Activated CD4-positive, alpha-beta T cell treated with anti-CD3 and anti-CD28 coated beads for 1 hour (primary cell): ENCODE measurements around the gene ITGB3.
"Not testable (repeated sequence)": the region's sequence is repeated elsewhere in the genome, so short reads cannot be mapped to it uniquely, and the experiment has no call there.

ENCODE experiments used
- DNase-seq: peaks from one replicate; pipeline ENCODE4 v3.0.0-alpha.2; 2020

ITGB3 gene

DNA sequence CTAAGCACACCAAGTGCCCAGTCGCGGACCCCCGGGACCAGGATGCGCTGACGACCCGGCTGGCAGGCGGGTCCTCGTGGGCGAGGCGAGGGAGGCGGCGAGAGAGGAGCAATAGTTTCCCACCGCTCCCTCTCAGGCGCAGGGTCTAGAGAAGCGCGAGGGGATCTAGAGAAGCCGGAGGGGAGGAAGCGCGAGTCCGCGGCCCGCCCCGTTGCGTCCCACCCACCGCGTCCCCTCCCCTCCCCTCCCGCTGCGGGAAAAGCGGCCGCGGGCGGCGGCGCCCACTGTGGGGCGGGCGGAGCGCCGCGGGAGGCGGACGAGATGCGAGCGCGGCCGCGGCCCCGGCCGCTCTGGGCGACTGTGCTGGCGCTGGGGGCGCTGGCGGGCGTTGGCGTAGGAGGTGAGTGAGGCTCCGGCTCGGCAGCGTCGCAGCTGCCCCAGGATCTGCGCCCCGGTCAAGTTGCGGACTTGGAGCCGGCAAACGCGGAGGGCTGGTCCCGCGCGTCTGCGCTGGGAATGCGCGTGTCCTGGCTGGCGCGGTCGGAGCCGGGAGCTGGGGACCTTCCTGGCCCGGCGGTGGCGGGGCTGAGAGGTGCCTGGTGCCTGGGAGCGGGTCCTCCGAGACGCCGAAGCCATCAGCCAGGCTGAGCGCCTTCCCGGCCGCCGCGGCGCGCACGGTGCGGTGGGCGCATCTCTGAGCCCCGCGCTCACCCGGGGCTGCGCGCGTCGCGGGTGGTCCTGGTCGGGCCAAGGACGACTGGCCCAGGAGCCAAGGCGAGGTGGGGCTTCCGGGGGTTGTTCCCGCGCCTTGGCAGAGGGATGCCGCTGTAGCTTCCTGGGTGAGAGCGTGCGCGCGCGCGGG lies at the start of gene ITGB3:
TSS of gene ITGB3 (plus strand) at position 287 of the 862 bp plus-strand sequence. CDS start at position 322, 35 bp downstream.
- DNase-seq: peak; percentile 46

DNA sequence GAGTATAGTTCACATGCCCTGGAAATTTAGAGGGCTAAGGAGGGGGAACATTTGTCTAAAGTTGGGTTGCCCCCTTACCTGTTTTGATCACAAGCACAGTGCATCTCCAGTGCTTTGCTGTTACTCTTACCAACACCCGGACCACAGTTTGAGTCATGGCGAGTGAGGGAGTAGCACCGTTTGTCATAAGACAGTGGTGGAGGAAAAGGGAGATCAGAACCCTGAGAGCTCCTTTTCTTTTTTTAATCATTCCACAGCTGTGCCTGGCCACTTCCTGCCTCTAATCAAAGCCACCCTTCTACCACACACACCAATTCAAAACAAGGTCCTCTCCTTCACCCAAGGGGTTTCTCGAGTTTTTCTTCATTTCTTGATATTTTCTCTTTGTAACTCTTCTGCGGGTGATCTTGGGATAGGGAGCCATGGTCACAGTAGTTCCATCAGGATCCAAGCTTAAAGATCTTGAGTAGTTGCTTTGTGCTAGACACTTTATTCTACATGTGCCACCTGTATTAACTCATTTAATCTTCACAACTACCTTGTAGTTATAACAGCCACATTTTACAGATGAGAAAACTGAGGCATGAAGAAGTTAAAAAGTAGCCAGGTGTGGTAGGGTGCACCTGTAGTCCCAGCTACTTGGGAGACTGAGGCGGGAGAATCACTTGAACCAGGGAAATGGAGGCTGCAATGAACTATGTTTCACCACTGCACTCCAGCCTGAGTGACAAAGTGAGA lies 49.5 kb upstream of the ITGB3 start:
- DNase-seq: peak; percentile 28

DNA sequence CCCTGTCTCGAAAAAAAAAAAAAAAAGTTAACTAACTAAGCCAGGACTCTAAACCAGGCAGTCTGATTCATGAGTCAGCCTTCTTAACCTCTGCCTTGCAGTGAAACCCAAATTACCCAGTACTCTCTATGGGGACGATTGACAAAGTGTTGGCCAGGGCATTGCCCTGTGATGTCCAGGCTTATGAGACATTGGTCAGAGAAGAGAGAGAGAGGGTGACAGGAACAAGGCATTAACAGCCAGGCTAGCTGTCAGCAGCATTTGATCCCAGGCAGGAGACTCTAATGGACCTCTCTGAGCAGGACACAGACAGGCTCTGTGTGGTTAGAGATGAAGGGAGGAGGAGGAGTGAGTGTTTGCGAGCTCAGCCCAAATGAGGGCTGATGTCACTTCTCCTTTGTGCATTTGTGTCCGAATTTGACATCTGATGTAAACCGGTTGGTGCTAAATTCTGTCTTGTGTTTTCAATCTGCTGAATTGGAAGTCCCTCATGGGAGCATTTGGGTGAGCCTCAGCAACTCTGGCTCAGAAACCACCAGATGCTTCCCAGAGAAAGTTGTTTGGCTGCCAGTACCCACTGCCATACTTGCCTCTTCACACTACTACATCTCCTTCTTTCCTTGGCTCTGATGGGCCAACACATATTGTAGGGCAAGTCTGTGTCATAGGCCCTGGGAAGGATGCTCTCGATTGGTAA lies 48.8 kb upstream of the ITGB3 start:
- DNase-seq: no peak

DNA sequence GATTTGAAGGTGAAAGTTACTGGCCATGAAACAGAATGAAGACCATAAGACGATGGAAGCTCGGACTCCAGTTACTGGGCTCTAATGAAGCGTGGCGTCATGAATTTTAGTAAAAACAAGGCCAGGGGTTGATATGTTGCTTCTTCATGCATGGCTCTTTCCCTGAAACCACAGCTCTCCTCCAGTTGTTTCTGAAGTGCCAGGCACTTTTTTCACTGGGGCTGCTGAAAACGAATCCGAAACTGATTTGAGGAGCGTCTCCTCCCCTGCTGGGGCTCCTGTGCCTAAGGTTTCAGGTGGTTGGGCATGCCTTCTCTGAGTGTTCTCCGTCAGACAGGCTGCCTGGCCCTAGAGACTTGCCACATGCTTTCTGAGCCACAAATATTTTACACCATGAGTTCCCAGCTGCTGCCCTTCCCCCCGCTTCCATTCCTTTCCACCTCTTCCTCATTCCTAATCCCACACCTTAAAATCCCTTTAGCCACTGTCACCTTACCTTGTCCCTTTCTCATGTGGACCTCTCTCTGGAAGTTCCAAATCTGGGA lies 48.1 kb upstream of the ITGB3 start:
- DNase-seq: peak; percentile 54

DNA sequence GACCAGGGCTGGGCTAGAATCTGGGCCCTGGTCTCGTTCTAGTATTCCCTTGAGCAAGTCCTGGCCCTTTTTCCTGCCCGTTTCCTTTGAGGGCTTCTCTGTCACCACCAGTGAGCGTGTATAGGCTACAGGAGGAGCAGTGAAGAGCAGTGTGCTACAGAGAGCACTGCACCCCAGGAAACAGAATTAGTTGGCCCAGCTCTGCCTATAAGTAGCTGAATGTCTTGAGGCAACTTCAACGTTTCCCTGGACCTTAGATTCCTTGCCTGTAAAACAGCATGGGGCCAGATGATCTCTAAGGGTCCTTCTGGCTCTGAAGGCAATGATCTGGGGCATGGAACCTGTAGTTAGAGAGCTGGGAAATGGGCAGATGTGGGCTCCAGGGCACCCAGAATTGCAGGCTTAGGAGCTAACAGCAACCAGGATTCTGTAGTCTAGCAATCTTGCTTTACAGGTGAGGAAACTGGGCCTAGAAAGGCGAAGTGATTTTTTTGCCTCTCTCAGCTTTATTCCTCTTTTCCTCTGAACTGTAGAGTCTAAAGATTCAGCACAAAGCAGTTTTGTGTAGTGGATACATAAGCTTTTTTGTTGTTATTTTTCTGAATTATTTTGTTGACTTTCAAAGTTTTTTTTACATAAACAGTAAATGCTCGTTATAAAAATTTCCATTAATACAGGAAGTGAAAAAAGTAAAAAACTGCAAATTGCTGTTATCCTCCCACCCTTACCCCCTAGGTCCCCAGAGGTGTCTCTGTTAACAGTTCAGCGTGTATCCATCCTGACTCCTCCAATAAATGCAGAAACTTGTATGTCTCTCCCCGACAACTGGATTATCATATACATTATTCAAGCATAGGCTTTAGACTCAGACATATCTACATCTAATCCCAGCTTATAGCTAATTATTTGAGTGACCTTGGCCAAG lies 46.2 kb upstream of the ITGB3 start:
- no peak for DNase-seq

DNA sequence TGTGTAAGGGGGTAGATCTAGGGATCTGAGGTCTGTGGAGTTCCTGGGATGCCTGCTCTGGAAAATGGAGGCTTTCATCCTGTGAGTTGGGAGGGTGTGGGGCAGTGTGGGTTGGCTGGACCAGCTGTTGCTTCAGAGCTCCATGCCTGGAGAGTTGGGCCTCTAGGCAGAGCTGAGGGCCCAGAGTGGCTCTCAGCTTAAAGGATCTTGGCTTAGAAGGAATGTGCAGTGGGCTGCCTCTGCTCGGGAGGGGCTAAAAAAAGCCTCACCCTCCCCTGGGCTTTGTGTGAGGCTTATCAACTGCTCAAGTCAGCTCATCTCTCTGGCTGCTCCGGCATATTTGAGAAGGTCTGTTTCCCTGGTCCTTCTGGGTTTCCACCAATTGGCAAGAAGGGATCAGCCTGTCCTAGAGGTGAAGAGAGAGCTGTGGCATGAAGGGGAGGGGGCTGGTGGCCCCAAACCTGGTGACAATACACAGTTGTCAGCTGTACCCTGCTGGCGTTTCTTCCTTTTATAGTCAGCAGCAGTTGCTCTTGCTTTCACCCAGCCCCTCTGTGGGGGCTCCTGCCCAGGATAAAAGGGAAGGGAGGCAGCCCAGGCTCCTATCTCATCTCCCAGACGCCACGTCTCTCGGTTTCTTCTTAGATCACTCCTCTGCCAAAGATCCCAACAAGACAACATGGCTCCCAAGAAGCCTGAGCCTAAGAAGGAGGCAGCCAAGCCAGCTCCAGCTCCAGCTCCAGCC lies 44.7 kb upstream of the ITGB3 start, which contains the start of gene MYL4:
TSS of gene MYL4 (plus strand) at position 605 of the 745 bp plus-strand sequence. CDS start at position 680, 75 bp downstream.
- DNase-seq: no peak

DNA sequence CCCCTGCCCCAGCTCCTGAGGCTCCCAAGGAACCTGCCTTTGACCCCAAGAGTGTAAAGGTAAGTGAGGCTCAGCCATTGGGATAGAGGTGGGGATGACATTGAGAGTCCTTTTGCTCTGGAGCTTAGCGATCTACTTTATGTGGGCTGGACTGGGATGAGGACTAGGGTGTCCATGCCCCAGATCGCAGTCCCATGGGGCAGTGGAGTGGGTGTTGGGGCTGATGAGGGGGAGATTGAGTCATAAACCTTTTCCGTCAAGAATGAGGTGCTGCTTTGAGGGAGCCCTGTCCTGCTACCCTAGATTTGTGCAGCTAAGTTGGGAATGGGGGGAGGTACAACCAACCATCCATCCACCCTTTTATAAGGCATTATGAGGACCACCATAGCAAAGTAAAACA lies 44.1 kb upstream of the ITGB3 start:
- no peak for DNase-seq

DNA sequence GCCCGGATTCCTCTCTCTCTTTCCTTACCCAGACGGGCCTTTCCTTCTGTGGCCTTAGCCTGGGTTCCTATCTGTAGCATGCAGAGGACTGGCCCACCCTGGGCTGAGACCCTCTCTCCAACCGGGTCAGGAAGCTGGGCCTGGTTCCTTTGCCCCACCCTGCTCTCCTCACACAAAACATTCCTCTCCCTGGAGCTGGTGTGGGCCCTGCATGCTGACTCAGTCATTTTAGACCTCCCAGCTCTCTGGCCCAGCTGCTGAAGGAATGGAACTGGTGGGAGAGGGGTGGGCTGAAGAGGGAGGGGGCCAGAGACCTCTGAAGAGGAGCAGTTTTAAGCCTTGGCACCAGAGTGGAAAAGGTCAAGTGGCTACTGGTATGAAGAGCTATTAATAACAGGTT lies 43.5 kb upstream of the ITGB3 start:
- DNase-seq: no peak

DNA sequence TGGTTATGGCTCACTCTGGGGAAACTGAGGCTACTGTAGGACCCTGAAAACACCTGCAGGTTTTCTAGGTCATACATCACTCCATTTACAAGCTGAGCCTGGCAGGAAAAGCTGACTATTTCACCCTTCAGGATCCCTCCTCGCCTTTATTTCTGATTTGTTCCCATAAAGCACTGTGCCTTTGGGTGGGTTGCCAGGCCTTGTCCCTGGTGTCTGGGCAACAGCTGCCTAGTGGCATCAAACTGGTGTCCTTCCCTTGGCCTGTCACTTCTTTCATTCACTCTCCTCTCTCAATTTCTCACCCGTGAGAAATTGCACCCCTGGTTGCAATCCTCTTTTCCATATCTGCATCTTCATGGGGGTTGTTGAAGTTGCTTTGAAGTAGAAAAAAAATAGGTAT lies 42.8 kb upstream of the ITGB3 start:
- DNase-seq: no peak

DNA sequence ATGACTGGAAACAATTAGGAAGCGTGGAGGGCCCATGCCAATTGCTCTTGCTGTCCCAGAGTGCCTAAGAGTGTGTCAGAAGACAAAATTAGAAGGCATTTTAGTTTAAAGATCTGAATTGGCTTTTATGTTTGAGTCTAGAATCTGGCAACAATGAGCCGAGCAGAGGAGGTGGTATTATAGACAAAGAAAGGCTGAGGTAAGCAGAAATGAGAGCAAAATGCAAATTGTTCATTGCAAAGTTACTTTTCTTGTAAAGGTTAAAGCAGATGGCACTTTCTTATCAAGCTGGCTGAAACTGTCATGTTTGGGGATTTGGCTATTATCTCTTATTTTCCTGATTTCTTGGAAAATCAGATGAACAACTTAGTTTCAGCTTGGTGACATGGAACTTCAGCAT lies 41.2 kb upstream of the ITGB3 start:
- DNase-seq: no peak

DNA sequence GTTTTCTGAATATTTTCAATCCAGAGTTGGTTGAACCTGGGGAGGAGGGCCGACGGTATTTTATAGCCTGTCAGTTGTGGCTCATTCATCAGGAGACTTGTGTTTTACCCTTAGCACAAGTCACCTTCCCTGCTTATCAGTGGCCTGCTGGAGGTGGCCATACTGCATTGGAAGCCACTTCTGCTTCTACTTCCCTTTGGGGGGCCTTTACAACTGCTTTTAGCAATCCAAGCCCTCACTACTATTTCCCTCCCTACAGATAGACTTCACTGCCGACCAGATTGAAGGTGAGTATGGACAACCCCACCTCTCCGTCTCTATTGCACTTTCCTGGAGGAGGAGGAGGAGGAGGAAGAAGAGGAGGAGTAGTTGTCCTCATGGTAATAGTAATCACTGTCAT lies 40.1 kb upstream of the ITGB3 start:
- DNase-seq: no peak

DNA sequence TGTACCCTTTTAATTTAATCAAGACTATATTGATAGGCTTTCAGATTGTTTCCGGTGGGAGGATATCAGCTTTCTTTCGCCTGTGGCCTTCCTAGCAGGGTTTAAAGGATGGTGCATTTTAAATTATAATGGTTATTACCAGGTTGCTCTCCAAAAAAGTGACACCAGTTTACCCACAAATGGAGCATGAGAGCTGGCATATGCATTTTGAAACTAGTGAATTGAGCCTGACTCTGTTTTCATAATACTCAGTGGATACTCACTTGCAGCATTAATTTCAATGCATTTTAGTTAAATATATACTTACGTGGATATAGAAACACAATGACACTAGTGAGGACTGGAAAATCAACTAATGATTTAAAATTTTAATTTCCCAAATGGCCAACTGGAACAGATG lies 38.7 kb upstream of the ITGB3 start:
- no peak for DNase-seq

DNA sequence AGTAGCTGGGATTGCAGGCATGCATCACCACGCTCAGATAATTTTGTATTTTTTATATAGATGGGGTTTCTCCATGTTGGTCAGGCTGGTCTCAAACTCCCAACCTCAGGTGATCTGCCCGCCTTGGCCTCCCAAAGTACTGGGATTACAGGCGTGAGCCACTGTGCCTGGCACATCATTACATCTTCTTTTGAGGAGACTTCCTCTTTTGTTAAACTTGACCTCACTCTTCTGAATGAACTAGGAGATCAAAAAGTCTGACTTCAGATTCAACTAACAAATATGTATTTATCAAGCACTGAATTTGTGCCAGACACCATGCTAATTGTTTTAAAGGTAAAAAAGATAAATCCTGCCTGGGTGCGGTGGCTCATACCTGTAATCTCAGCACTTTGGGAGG lies 36.8 kb upstream of the ITGB3 start:
- not testable (repeated sequence) for DNase-seq

DNA sequence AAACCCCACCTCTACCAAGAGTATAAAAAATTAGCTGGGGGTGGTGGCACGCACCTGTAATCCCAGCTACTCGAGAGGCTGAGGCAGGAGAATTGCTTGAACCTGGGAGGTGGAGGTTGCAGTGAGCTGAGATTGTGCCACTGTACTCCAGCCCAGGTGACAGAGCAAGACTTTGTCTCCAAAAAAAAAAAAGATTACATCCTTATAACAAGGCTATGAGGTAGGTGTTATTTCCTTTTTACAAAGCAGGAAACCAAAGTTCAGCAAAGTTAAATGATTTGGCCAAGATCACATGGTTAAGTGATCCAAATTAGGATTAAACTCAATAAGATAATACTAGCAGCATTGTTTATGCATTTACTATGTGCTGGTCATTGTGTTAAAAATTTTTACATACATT lies 36.3 kb upstream of the ITGB3 start:
- not testable (repeated sequence) for DNase-seq

DNA sequence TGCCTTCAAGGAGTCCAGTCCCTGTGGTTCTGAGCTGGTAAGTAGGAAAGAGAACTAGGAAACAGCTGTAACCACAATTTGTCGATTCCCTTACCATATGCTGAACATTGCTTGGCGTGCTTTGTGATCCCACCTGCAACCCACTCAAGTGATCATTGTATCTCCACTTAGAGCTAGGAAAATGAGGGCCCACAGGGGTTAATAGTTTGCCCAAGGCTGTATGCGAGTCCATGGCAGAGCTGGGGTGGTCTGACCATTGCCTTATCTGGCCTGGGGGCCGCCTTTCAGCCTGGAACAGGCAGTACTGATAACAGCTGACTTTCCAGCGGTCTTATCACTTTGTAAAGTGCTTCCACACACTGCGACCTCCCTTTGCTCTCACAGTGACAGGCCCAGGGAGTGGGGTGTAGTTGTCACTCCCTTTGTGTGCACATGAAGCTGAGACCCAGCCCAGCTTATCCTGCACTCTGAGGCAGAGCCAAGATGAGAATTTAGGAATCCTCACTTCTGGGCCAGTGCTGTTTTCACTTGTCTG lies 34.7 kb upstream of the ITGB3 start:
- no peak for DNase-seq

DNA sequence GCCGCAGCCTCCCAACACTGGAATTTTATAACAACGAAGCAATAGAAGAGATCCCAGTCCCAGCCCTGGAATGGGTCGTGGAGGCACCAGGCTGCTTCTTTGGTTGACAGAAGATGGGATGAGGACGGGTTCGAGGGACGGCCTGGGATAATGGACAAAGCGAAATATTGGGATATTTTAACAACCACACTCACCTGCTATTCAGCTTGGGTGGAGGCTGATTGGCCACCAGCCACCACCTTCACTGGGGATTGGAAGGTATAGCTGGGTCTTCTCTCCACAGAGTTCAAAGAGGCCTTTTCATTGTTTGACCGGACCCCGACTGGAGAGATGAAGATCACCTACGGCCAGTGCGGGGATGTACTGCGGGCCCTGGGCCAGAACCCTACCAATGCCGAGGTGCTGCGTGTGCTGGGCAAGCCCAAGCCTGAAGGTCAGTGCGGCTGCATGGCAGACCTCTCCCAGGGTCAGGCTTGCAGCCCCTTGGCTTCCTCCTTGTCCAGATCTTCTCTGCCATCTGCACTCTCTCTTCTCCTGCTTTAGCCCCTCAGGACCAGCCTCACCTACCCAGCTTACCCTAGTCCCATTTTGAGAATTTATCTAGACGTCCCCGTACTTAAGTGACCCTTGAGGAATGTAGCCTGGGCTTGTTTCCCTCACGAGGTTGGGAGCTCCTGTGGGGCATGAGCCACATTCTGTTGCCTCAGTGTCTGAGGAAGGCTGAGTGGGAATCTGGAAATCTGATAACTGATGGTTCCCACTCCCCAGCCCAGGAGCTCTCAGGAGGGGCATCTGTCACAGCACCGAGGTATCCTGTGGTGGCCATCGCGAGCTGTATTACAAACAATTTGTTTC lies 33.8 kb upstream of the ITGB3 start:
- no peak for DNase-seq

DNA sequence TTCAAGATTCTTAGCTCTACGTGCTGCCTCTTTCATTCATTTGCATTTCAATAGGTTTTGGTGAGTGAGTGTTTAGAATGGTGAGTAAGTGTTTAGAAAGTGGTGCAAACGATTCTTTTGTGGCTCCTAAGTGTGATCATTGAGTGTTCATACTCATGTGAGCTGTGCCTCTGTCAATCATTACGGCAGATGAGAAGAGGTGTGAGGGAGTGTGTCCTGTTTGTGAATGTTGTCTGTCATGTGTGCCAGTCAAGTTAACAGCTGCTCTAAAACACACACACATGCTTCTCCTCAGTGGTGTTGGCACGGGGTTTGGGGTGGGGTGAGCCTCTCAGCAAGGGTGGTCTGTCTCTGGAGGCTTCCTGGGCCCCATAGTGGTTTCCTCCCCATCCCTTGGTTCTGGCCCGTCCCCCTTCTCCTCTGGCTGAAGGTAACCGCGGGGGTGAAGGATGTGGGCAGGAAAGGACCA lies 33.1 kb upstream of the ITGB3 start:
- no peak for DNase-seq

DNA sequence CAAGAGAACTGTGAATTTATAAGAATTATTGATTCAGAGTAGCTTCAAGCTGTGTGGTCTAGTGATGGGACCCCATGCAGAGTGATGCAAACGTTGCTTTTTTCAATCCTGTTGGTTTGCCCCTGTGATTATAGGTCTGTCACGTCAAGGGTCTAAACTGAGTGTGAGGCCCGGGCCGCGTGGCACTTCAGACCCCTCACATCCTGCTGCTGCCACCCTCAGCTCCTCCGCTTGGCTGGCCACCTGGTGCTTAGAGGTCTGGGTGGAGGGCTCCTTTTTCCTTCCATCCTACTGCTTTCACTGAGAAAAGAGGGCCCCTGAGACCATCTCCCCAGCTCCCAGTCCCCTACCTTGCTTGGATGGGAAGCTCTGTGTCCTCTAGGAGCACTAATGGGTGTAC lies 32.5 kb upstream of the ITGB3 start:
- no peak for DNase-seq

DNA sequence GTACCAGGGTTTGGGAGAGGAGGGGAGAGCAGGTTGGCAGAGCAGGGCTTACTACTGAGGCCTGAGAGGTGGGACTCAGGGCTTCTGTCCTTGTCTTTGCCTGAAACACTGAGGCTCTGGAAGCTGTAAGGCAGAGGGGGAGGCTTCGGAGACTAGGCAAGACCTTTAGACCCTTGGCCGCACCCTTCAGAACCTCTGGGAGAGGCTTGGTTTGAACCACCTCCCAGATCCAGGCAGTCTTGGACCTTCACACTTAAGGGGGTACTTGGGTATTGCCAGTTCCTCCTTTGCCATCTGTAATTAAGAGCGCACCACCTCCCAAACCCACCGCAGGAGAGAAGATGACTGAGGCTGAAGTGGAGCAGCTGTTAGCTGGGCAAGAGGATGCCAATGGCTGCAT lies 31.6 kb upstream of the ITGB3 start:
- DNase-seq: no peak

DNA sequence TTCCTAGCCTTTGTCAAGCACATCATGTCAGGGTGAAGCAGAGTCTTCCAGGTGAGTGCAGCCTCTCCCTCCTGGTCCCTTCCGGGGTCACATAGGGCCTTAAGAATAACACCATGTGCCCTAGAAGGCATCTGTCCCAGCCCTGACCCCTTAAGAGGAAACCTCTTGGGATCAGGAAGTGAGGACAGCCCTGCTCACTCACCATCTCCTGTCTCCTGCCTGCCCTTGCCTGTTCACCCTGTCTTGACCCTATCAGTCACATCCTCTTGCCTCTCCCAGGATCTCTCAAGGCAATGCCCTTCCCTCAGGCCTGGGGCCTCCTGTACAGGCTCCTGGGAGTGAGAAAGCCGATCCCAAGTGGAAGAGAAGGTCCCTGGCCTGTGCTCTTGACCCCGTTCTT lies 30.6 kb upstream of the ITGB3 start:
- no peak for DNase-seq
